Prostate gland (tissue), 2 donors: ENCODE measurements around the gene NUDT11. TPM values are rescaled to one million over a fixed set of nuclear protein-coding genes. Genes with fewer than 3 reads are reported as not detected.

Source experiments
- DNase-seq: peaks from one replicate; pipeline ENCODE4 v3.0.0-alpha.2; 2019; ENCODE audit warnings: low spot score
- H3K27ac ChIP-seq, 2 donors: fragments of 200-600 bp; sonication (generic); 2 replicates each; pipeline ENCODE4 v1.5.1; 2017 to 2019
- H3K27me3 ChIP-seq: fragments of 200-600 bp; sonication (generic); replicated peaks from 2 replicates; pipeline ENCODE4 v1.5.1; 2019; ENCODE audit not compliant: insufficient read depth
- H3K36me3 ChIP-seq, 2 donors: fragments of 200-600 bp; sonication (generic); 1 replicate in 1 of 2; 2 replicates in 1 of 2; pipeline versions ENCODE4 v1.5.1 to v1.8.1; 2017 to 2019
- H3K4me1 ChIP-seq: fragments of 200-600 bp; sonication (generic); replicated peaks from 2 replicates; pipeline ENCODE4 v1.5.1; 2019
- H3K4me3 ChIP-seq, 2 donors: fragments of 200-600 bp; sonication (generic); 2 replicates each; pipeline ENCODE4 v1.5.1; 2017 to 2019
- H3K9me3 ChIP-seq: fragments of 200-600 bp; sonication (generic); 2 replicates; pipeline ENCODE4 v1.5.1; 2017
- CTCF ChIP-seq, 4 experiments: fragments of 200-600 bp in 2 of 4; fragments of 450-650 bp in 2 of 4; sonication (generic) in 2 of 4; IDR thresholded peaks; 1 replicate in 3 of 4; 2 replicates in 1 of 4; pipeline ENCODE4 v1.5.1; 2016 to 2019; ENCODE audit warnings: antibody characterized with exemption in 4 of 4, mild to moderate bottlenecking in 2 of 4, moderate library complexity in 2 of 4
- POLR2A ChIP-seq: fragments of 450-650 bp; IDR thresholded peaks from one replicate; pipeline ENCODE4 v1.6.1; 2016; ENCODE audit warnings: antibody characterized with exemption, mild to moderate bottlenecking
- POLR2AphosphoS5 ChIP-seq: sonication (generic); formaldehyde crosslinking; IDR thresholded peaks from one replicate; pipeline ENCODE4 v1.6.1; 2017; ENCODE audit warnings: antibody characterized with exemption
- WGBS: methylation state at CpG from one replicate; pipeline ENCODE4 v1.1.5; 2018; 5-methylcytosine and 5-hydroxymethylcytosine counted together
- intact Hi-C: fragments of 100-400 bp; cut with DNase I; formaldehyde crosslinking; loops from one replicate; pipeline ENCODE4 v1.14.2; 2022
- total RNA-seq, 2 donors: library from RNA; depleted of rRNA; stranded (reverse); fragments of >200 nt; gene quantifications; one replicate each; pipeline ENCODE4 v1.1.0, GENCODE V29; 2016

The NUDT11 gene
- total RNA-seq, 2 donors from 2014 or later, result 3.6 to 114 TPM

GRCh38 chrX:51440365-51440764 lies 56.0 kb downstream of the NUDT11 start:
- Histone ChIP-seq H3K4me1 (no peaks in the 10 kb centered on the region), H3K36me3 (no peaks in the 10 kb centered on the region), H3K4me3 (no peak overlapping the region), H3K27me3 (no peaks in the 10 kb centered on the region), H3K9me3 (no peaks in the 10 kb centered on the region), H3K27ac (no peak overlapping the region)
- TF ChIP-seq POLR2AphosphoS5 (no peak), CTCF (IDR thresholded peaks at IDR 0.05) (no peak), POLR2A (no peak)
- intact Hi-C loops, result no loop called here
- no CpG with 5 or more reads among the region's 1 CpG for WGBS
- DNase-seq, result no peak

Other genes starting within 250 kb of the NUDT11 start
- gene NUDT10, start 163.8 kb downstream of the NUDT11 start, total RNA-seq, result 100 to 1,000 TPM in 1 of 2 donors, 10 to 100 TPM in 1; 14.2 to 127 TPM
- gene CENPVL3, start 122.3 kb upstream of the NUDT11 start, total RNA-seq, result 10 to 100 TPM in 1 of 2 donors, not detected in 1; 27.3 TPM
- 1 to 10 TPM in 1 of 2 donors, not detected in 1; 3.0 TPM for gene CENPVL2, start 186.2 kb upstream of the NUDT11 start, total RNA-seq
- gene CENPVL1, start 213.9 kb upstream of the NUDT11 start, total RNA-seq, result 1 to 10 TPM in 1 of 2 donors, not detected in 1; 3.0 TPM
- 10 to 100 TPM in 1 of 2 donors, 1 to 10 TPM in 1; 5.9 to 17.4 TPM for gene GSPT2, start 246.8 kb upstream of the NUDT11 start, total RNA-seq